H9 (cell line): Measurements from ENCODE around the gene NDUFS6. TPM values are rescaled to one million over a fixed set of nuclear protein-coding genes. Genes with fewer than 3 reads are reported as not detected.

ENCODE experiments used
- DNase-seq: peaks from one replicate; pipeline ENCODE4 v3.0.0-alpha.2; 2017
- H2AFZ ChIP-seq: one replicate; pipeline ENCODE4 v1.6.1; 2013; ENCODE audit warnings: mild to moderate bottlenecking, low read length, control low read depth, moderate library complexity
- H2AK5ac ChIP-seq: 2 replicates; pipeline ENCODE4 v1.6.1; 2013; ENCODE audit warnings: low read length, control low read depth, mixed read lengths; ENCODE audit not compliant: insufficient read length
- H2BK120ac ChIP-seq: one replicate; pipeline ENCODE4 v1.6.1; 2013; ENCODE audit warnings: low read depth, mild to moderate bottlenecking, low read length, control low read depth, inconsistent platforms; ENCODE audit not compliant: poor library complexity, severe bottlenecking
- H2BK12ac ChIP-seq: 2 replicates; pipeline ENCODE4 v1.6.1; 2013; ENCODE audit warnings: low read length, control low read depth, mixed read lengths, low read depth; ENCODE audit not compliant: insufficient read length
- H2BK15ac ChIP-seq: 2 replicates; pipeline ENCODE4 v1.6.1; 2013; ENCODE audit warnings: low read depth, low read length, control low read depth
- H2BK20ac ChIP-seq: one replicate; pipeline ENCODE4 v1.6.1; 2013; ENCODE audit warnings: low read depth, mild to moderate bottlenecking, low read length, control low read depth, inconsistent platforms; ENCODE audit not compliant: poor library complexity, severe bottlenecking
- H2BK5ac ChIP-seq: 2 replicates; pipeline ENCODE4 v1.6.1; 2013; ENCODE audit warnings: low read length, control low read depth, mixed read lengths; ENCODE audit not compliant: insufficient read length
- H3K14ac ChIP-seq: 2 replicates; pipeline ENCODE4 v1.6.1; 2013; ENCODE audit warnings: low read length, control low read depth; ENCODE audit not compliant: insufficient read depth
- H3K18ac ChIP-seq: 2 replicates; pipeline ENCODE4 v1.6.1; 2013; ENCODE audit warnings: low read depth, mild to moderate bottlenecking, mixed read lengths, low read length, control low read depth; ENCODE audit not compliant: insufficient read length
- H3K23ac ChIP-seq: 2 replicates; pipeline ENCODE4 v1.6.1; 2013; ENCODE audit warnings: low read length, control low read depth, mixed read lengths, low read depth; ENCODE audit not compliant: insufficient read length
- H3K23me2 ChIP-seq: 2 replicates; pipeline ENCODE4 v1.6.1; 2013; ENCODE audit warnings: low read depth, mild to moderate bottlenecking, mixed read lengths, low read length, control low read depth; ENCODE audit not compliant: insufficient read length, poor library complexity, severe bottlenecking
- H3K27ac ChIP-seq: 2 replicates; pipeline ENCODE4 v1.5.1; 2013; ENCODE audit warnings: low read length, control low read depth, mixed read lengths, low read depth; ENCODE audit not compliant: insufficient read length
- H3K27me3 ChIP-seq: 2 replicates; pipeline ENCODE4 v1.6.1; 2013; ENCODE audit warnings: low read length, control low read depth, inconsistent platforms; ENCODE audit not compliant: insufficient read depth
- H3K4ac ChIP-seq: 2 replicates; pipeline ENCODE4 v1.6.1; 2013; ENCODE audit warnings: low read depth, mild to moderate bottlenecking, control low read depth, inconsistent platforms, low read length, moderate library complexity
- H3K4me1 ChIP-seq: 2 replicates; pipeline ENCODE4 v1.6.1; 2013; ENCODE audit warnings: low read length, control low read depth, inconsistent platforms; ENCODE audit not compliant: insufficient read depth
- H3K4me2 ChIP-seq: 2 replicates; pipeline ENCODE4 v1.6.1; 2013; ENCODE audit warnings: low read length, control low read depth, mixed read lengths; ENCODE audit not compliant: insufficient read length, insufficient read depth
- H3K56ac ChIP-seq: 2 replicates; pipeline ENCODE4 v1.6.1; 2013; ENCODE audit warnings: low read depth, mild to moderate bottlenecking, mixed read lengths, low read length, control low read depth; ENCODE audit not compliant: insufficient read length
- H3K79me1 ChIP-seq: 2 replicates; pipeline ENCODE4 v1.6.1; 2013; ENCODE audit warnings: low read depth, mild to moderate bottlenecking, moderate library complexity, low read length, control low read depth, inconsistent platforms; ENCODE audit not compliant: insufficient read depth, poor library complexity, severe bottlenecking
- H3K79me2 ChIP-seq: 2 replicates; pipeline ENCODE4 v1.6.1; 2013; ENCODE audit warnings: low read length, control low read depth, inconsistent platforms; ENCODE audit not compliant: insufficient read depth
- H3K9ac ChIP-seq: 2 replicates; pipeline ENCODE4 v1.6.1; 2013; ENCODE audit warnings: low read length, control low read depth, mixed read lengths; ENCODE audit not compliant: insufficient read length; ENCODE audit errors: extremely low read depth
- H3K9me3 ChIP-seq: one replicate; pipeline ENCODE4 v1.6.1; 2013; ENCODE audit warnings: low read depth, low read length, inconsistent platforms; ENCODE audit not compliant: control insufficient read depth
- H3T11ph ChIP-seq: one replicate; pipeline ENCODE4 v1.6.1; 2013; ENCODE audit warnings: mild to moderate bottlenecking, low read length, control low read depth, inconsistent platforms
- H4K20me1 ChIP-seq: one replicate; pipeline ENCODE4 v1.6.1; 2013; ENCODE audit not compliant: control insufficient read depth, insufficient read length, insufficient read depth
- H4K5ac ChIP-seq: 2 replicates; pipeline ENCODE4 v1.6.1; 2013; ENCODE audit warnings: low read depth, mild to moderate bottlenecking, mixed read lengths, low read length, control low read depth; ENCODE audit not compliant: insufficient read length
- H4K8ac ChIP-seq: replicated peaks from 2 replicates; pipeline ENCODE4 v1.6.1; 2013; ENCODE audit warnings: low read length, control low read depth, mixed read lengths, low read depth; ENCODE audit not compliant: insufficient read length
- H4K91ac ChIP-seq: 2 replicates; pipeline ENCODE4 v1.6.1; 2013; ENCODE audit warnings: low read depth, mild to moderate bottlenecking, moderate library complexity, mixed read lengths, low read length, control low read depth; ENCODE audit not compliant: insufficient read length
- H3K27ac Mint-ChIP-seq, 3 experiments: 2 replicates in 2 of 3; 3 replicates in 1 of 3; pipeline ENCODE4 v1.8.0; 2020 to 2021; ENCODE audit warnings: mixed read lengths in 3 of 3, mild to moderate bottlenecking in 1 of 3, moderate library complexity in 1 of 3
- H3K27me3 Mint-ChIP-seq: 2 replicates; pipeline ENCODE4 v1.8.0; 2021; ENCODE audit warnings: low read depth, mild to moderate bottlenecking, moderate library complexity, mixed read lengths
- H3K36me3 Mint-ChIP-seq, 3 experiments: 2 replicates in 2 of 3; 3 replicates in 1 of 3; pipeline ENCODE4 v1.8.0; 2020 to 2021; ENCODE audit warnings: low read depth in 3 of 3, mixed read lengths in 3 of 3; ENCODE audit not compliant: insufficient read depth in 1 of 3
- H3K4me1 Mint-ChIP-seq, 2 experiments: 2 replicates each; pipeline ENCODE4 v1.8.0; 2020; ENCODE audit warnings: mixed read lengths in 2 of 2
- H3K4me3 Mint-ChIP-seq, 2 experiments: 2 replicates in 1 of 2; 3 replicates in 1 of 2; pipeline ENCODE4 v1.8.0; 2020 to 2021; ENCODE audit warnings: mild to moderate bottlenecking in 2 of 2, mixed read lengths in 2 of 2, moderate library complexity in 1 of 2
- H3K9me3 Mint-ChIP-seq, 2 experiments: 2 replicates in 1 of 2; 3 replicates in 1 of 2; pipeline ENCODE4 v1.8.0; 2020; ENCODE audit warnings: mild to moderate bottlenecking in 2 of 2, mixed read lengths in 2 of 2, moderate library complexity in 1 of 2
- WGBS: extraction: QIAGEN DNeasy Blood & Tissue Kit; methylation state at CpG from one replicate; pipeline ENCODE4 v1.1.7; 2013; ENCODE audit warnings: missing lambda C conversion rate, low lambda C conversion rate, mixed read lengths; ENCODE audit not compliant: insufficient read length; ENCODE audit errors: extremely low coverage; 5-methylcytosine and 5-hydroxymethylcytosine counted together
- total RNA-seq: library from RNA; stranded (reverse); gene quantifications from 2 replicates; pipeline ENCODE4 v1.2.1, GENCODE V29; 2021
- TF ChIP-seq, protein P1 (sequence below): fragments of 200-600 bp; sonication (generic); conservative IDR thresholded peaks from 3 replicates; pipeline ENCODE4 v1.8.0; 2021; ENCODE audit warnings: antibody characterized with exemption, mild to moderate bottlenecking

NDUFS6 gene
- total RNA-seq, 1 experiment from 2014 or later, result 62.5 TPM

DNA sequence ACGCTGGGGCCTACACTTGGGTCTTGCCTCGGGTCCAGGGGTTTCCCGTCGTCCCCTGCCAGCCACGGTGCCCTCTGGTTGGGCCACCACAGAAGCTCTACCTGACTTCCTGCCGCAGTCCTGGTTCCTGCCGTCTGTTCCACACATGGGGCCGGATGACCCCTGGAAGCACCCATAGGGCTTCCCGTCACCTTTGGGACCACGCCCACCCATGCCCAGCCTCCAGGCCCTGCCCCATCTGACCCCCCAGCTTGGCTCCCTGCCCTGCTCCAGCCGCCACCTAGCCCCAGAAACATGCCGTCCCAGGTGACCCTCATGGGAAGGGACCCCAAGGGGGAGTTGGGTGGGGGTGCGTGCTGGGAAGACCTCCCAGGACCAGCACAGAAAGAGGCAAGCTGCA lies 15.2 kb upstream of the NDUFS6 start:
- Mint-ChIP-seq H3K4me1 (peaks cover 20 to 23% of the 10 kb centered on the region in 2 experiments), H3K9me3 (no peaks in the 10 kb centered on the region; a peak in 1 of 5 replicates), H3K27ac (no peak overlapping the region), H3K36me3 (no peaks in the 10 kb centered on the region), H3K4me3 (no peak overlapping the region), H3K27me3 (no peaks in the 10 kb centered on the region; the same call in 1 of the 2 replicates)
- H2BK20ac ChIP-seq, result no peak overlapping the region
- H4K20me1 ChIP-seq, result no peaks in the 10 kb centered on the region
- DNase-seq, result no peak
- H3K79me1 ChIP-seq, result no peaks in the 10 kb centered on the region
- no peak overlapping the region for H2BK15ac ChIP-seq
- no peak overlapping the region for H3K27ac ChIP-seq
- no peak overlapping the region for H3K23ac ChIP-seq
- H4K8ac ChIP-seq, result no peak overlapping the region
- H2BK12ac ChIP-seq, result no peak overlapping the region
- no peaks in the 10 kb centered on the region for H3K9me3 ChIP-seq
- no peak overlapping the region for H2AFZ ChIP-seq
- no peaks in the 10 kb centered on the region for H3K79me2 ChIP-seq
- H4K91ac ChIP-seq, result no peak overlapping the region
- H2BK5ac ChIP-seq, result no peak overlapping the region
- H3K4ac ChIP-seq, result no peak overlapping the region
- no CpG with 5 or more reads among the region's 13 CpGs for whole genome bisulfite sequencing
- H2BK120ac ChIP-seq, result no peak overlapping the region
- H3K23me2 ChIP-seq, result peaks cover 2% of the 10 kb centered on the region
- H3K14ac ChIP-seq, result no peak overlapping the region
- no peak overlapping the region for H3K9ac ChIP-seq
- no peak overlapping the region for H3T11ph ChIP-seq
- no peak overlapping the region for H3K4me2 ChIP-seq
- no peak overlapping the region for H4K5ac ChIP-seq
- peaks cover 3% of the 10 kb centered on the region; the same call in 1 of the 2 replicates for H3K4me1 ChIP-seq
- H3K18ac ChIP-seq, result no peak overlapping the region
- no peak overlapping the region for H3K56ac ChIP-seq
- H2AK5ac ChIP-seq, result no peak overlapping the region
- TF ChIP-seq, protein P1, sequence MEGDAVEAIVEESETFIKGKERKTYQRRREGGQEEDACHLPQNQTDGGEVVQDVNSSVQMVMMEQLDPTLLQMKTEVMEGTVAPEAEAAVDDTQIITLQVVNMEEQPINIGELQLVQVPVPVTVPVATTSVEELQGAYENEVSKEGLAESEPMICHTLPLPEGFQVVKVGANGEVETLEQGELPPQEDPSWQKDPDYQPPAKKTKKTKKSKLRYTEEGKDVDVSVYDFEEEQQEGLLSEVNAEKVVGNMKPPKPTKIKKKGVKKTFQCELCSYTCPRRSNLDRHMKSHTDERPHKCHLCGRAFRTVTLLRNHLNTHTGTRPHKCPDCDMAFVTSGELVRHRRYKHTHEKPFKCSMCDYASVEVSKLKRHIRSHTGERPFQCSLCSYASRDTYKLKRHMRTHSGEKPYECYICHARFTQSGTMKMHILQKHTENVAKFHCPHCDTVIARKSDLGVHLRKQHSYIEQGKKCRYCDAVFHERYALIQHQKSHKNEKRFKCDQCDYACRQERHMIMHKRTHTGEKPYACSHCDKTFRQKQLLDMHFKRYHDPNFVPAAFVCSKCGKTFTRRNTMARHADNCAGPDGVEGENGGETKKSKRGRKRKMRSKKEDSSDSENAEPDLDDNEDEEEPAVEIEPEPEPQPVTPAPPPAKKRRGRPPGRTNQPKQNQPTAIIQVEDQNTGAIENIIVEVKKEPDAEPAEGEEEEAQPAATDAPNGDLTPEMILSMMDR, result no peak
- H3K27me3 ChIP-seq, result no peaks in the 10 kb centered on the region
